Astrocyte (in vitro differentiated cells and primary cell): ENCODE data around the gene MYL6.

ENCODE experiments used
- EZH2 ChIP-seq: IDR thresholded peaks from 2 replicates; pipeline ENCODE4 v1.6.1; 2012; ENCODE audit warnings: mild to moderate bottlenecking, low read length, inconsistent platforms; ENCODE audit not compliant: insufficient read depth
- TF ChIP-seq, protein P1 (sequence below): IDR thresholded peaks from 2 replicates; pipeline ENCODE4 v1.5.1; 2011; ENCODE audit warnings: low read depth, mild to moderate bottlenecking, inconsistent platforms, low read length, moderate library complexity; ENCODE audit not compliant: insufficient read depth

DNA sequence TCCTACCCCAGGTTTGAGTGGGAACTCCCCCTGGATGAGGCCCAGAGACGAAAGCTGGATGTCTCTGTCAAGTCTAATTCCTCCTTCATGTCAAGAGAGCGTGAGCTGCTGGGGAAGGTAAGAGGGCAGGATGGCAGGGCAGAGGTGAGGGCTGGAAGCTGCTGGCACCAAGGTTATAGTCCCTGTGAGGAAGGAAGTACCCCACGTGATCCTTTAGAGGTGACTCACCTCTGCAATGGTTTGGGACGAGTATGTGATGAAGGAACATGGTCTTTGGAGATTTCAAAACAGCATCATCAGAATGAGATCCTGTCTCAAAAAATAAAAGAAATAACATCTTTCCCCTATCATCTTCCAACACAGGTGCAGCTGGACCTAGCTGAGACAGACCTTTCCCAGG lies 14.9 kb upstream of the MYL6 start:
- TF ChIP-seq, protein P1, sequence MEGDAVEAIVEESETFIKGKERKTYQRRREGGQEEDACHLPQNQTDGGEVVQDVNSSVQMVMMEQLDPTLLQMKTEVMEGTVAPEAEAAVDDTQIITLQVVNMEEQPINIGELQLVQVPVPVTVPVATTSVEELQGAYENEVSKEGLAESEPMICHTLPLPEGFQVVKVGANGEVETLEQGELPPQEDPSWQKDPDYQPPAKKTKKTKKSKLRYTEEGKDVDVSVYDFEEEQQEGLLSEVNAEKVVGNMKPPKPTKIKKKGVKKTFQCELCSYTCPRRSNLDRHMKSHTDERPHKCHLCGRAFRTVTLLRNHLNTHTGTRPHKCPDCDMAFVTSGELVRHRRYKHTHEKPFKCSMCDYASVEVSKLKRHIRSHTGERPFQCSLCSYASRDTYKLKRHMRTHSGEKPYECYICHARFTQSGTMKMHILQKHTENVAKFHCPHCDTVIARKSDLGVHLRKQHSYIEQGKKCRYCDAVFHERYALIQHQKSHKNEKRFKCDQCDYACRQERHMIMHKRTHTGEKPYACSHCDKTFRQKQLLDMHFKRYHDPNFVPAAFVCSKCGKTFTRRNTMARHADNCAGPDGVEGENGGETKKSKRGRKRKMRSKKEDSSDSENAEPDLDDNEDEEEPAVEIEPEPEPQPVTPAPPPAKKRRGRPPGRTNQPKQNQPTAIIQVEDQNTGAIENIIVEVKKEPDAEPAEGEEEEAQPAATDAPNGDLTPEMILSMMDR, result no peak
- no peak for TF ChIP-seq EZH2
